Rectal smooth muscle tissue (tissue), 1 donor: ENCODE data around the gene MAST2.
"Not testable (repeated sequence)": the region's sequence is repeated elsewhere in the genome, so short reads cannot be mapped to it uniquely, and the experiment has no call there.

Experiments
- H3K27ac ChIP-seq: one replicate; pipeline ENCODE4 v1.7.0; 2013; ENCODE audit warnings: low read depth, low read length, inconsistent platforms
- H3K27me3 ChIP-seq: one replicate; pipeline ENCODE4 v1.7.0; 2013; ENCODE audit warnings: low read length; ENCODE audit not compliant: control insufficient read depth, insufficient read depth
- H3K36me3 ChIP-seq: one replicate; pipeline ENCODE4 v1.7.0; 2013; ENCODE audit warnings: low read length; ENCODE audit not compliant: control insufficient read depth, insufficient read depth
- H3K4me1 ChIP-seq: one replicate; pipeline ENCODE4 v1.7.0; 2013; ENCODE audit warnings: low read length; ENCODE audit not compliant: control insufficient read depth, insufficient read depth
- H3K4me3 ChIP-seq: one replicate; pipeline ENCODE4 v1.7.0; 2013; ENCODE audit warnings: low read length
- H3K9ac ChIP-seq: one replicate; pipeline ENCODE4 v1.7.0; 2013; ENCODE audit warnings: low read length

MAST2 gene

GRCh38 chr1:45922374-45922773 lies 119.0 kb downstream of the MAST2 start:
- no peak overlapping the region for H3K9ac ChIP-seq
- no peaks in the 10 kb centered on the region for H3K4me1 ChIP-seq
- no peaks in the 10 kb centered on the region for H3K36me3 ChIP-seq
- H3K27me3 ChIP-seq, result no peaks in the 10 kb centered on the region
- no peak overlapping the region for H3K27ac ChIP-seq
- no peak overlapping the region for H3K4me3 ChIP-seq

- no peaks in the 10 kb centered on the region for H3K27me3 ChIP-seq
- no peak overlapping the region for H3K9ac ChIP-seq
- H3K4me1 ChIP-seq, result no peaks in the 10 kb centered on the region
- no peak overlapping the region for H3K27ac ChIP-seq
- no peak overlapping the region for H3K4me3 ChIP-seq
- no peaks in the 10 kb centered on the region for H3K36me3 ChIP-seq
These were observed 119.4 kb downstream of the MAST2 start for GRCh38 chr1:45922813-45923212.

- H3K9ac ChIP-seq, result no peak overlapping the region
- H3K36me3 ChIP-seq, result no peaks in the 10 kb centered on the region
- H3K4me3 ChIP-seq, result no peak overlapping the region
- no peaks in the 10 kb centered on the region for H3K27me3 ChIP-seq
- H3K27ac ChIP-seq, result no peak overlapping the region
- H3K4me1 ChIP-seq, result no peaks in the 10 kb centered on the region
These were observed 119.9 kb downstream of the MAST2 start for GRCh38 chr1:45923343-45923742.

- Histone ChIP-seq H3K27ac (no peak overlapping the region), H3K9ac (no peak overlapping the region), H3K4me1 (no peaks in the 10 kb centered on the region)
These were observed 121.3 kb downstream of the MAST2 start for GRCh38 chr1:45924736-45925135.

GRCh38 chr1:45925728-45926287 lies 122.4 kb downstream of the MAST2 start:
- Histone ChIP-seq H3K9ac (no peak overlapping the region), H3K27me3 (no peaks in the 10 kb centered on the region), H3K27ac (no peak overlapping the region), H3K4me1 (no peaks in the 10 kb centered on the region), H3K36me3 (no peaks in the 10 kb centered on the region), H3K4me3 (no peak overlapping the region)

More at GRCh38 chr1:45924736-45925135, 121.3 kb downstream of the MAST2 start:
- Histone ChIP-seq H3K27me3 (no peaks in the 10 kb centered on the region), H3K36me3 (no peaks in the 10 kb centered on the region), H3K4me3 (no peak overlapping the region)

- Histone ChIP-seq H3K36me3 (no peaks in the 10 kb centered on the region), H3K4me3 (no peak overlapping the region), H3K27ac (no peak overlapping the region), H3K27me3 (no peaks in the 10 kb centered on the region), H3K9ac (no peak overlapping the region), H3K4me1 (no peaks in the 10 kb centered on the region)
These were observed 122.9 kb downstream of the MAST2 start for GRCh38 chr1:45926330-45926729.

- H3K36me3 ChIP-seq, H3K9ac ChIP-seq, H3K27ac ChIP-seq, H3K27me3 ChIP-seq, H3K4me3 ChIP-seq, H3K4me1 ChIP-seq: not testable (repeated sequence)
These were observed 124.0 kb downstream of the MAST2 start for GRCh38 chr1:45927231-45927915.

GRCh38 chr1:45928486-45929205 lies 125.2 kb downstream of the MAST2 start:
- no peak overlapping the region for H3K27ac ChIP-seq
- H3K4me1 ChIP-seq, result no peaks in the 10 kb centered on the region

GRCh38 chr1:45929257-45929687 lies 125.9 kb downstream of the MAST2 start:
- H3K27ac ChIP-seq, result no peak overlapping the region

More at GRCh38 chr1:45928486-45929205, 125.2 kb downstream of the MAST2 start:
- Histone ChIP-seq H3K9ac (no peak overlapping the region), H3K36me3 (no peaks in the 10 kb centered on the region), H3K4me3 (no peak overlapping the region), H3K27me3 (no peaks in the 10 kb centered on the region)

GRCh38 chr1:45930258-45931150 lies 127.1 kb downstream of the MAST2 start:
- H3K9ac ChIP-seq, result no peak overlapping the region
- no peaks in the 10 kb centered on the region for H3K36me3 ChIP-seq
- no peak overlapping the region for H3K27ac ChIP-seq
- no peak overlapping the region for H3K4me3 ChIP-seq
- no peaks in the 10 kb centered on the region for H3K4me1 ChIP-seq
- no peaks in the 10 kb centered on the region for H3K27me3 ChIP-seq

More at GRCh38 chr1:45929257-45929687, 125.9 kb downstream of the MAST2 start:
- H3K4me3 ChIP-seq, result no peak overlapping the region
- no peaks in the 10 kb centered on the region for H3K4me1 ChIP-seq
- no peaks in the 10 kb centered on the region for H3K27me3 ChIP-seq
- no peaks in the 10 kb centered on the region for H3K36me3 ChIP-seq
- H3K9ac ChIP-seq, result no peak overlapping the region

- H3K27ac ChIP-seq, H3K27me3 ChIP-seq, H3K4me1 ChIP-seq, H3K9ac ChIP-seq, H3K4me3 ChIP-seq, H3K36me3 ChIP-seq: not testable (repeated sequence)
These were observed 128.8 kb downstream of the MAST2 start for GRCh38 chr1:45932205-45932604.

- no peaks in the 10 kb centered on the region for H3K27me3 ChIP-seq
- H3K36me3 ChIP-seq, result no peaks in the 10 kb centered on the region
- H3K4me1 ChIP-seq, result no peaks in the 10 kb centered on the region
- H3K4me3 ChIP-seq, result no peak overlapping the region
- H3K27ac ChIP-seq, result no peak overlapping the region
- H3K9ac ChIP-seq, result no peak overlapping the region
These were observed 131.5 kb downstream of the MAST2 start for GRCh38 chr1:45934947-45935346.
